ENCODE data around the gene ANAPC15.
A peak's percentile ranks its signal among the peaks of the same experiment; 100 is the strongest.

DNA sequence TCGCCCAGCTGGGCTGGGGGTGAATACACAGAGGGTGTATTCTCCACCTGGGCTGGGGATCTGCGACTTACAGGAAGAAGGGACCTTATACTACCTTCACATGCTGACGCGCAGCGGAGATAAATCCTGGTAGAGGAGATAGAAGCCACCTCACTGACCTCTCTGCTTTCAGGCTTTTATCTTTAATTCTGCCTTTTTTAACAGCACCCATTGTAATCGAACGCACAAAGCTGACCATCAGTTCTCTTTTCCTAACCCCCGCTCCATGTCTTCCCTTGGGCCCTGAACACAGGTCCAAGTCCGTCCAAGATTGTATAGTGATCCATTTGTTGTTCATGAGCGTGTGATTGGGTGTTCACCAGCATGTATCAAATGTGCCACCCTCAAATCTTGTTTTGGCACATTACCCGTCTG lies 8.7 kb downstream of the ANAPC15 start:
- TF ChIP-seq POLR2AphosphoS5 (IDR thresholded peaks at IDR 0.05) (no peak), POLR2A (IDR thresholded peaks at IDR 0.05) (no peak)
- TF ChIP-seq, protein P1, sequence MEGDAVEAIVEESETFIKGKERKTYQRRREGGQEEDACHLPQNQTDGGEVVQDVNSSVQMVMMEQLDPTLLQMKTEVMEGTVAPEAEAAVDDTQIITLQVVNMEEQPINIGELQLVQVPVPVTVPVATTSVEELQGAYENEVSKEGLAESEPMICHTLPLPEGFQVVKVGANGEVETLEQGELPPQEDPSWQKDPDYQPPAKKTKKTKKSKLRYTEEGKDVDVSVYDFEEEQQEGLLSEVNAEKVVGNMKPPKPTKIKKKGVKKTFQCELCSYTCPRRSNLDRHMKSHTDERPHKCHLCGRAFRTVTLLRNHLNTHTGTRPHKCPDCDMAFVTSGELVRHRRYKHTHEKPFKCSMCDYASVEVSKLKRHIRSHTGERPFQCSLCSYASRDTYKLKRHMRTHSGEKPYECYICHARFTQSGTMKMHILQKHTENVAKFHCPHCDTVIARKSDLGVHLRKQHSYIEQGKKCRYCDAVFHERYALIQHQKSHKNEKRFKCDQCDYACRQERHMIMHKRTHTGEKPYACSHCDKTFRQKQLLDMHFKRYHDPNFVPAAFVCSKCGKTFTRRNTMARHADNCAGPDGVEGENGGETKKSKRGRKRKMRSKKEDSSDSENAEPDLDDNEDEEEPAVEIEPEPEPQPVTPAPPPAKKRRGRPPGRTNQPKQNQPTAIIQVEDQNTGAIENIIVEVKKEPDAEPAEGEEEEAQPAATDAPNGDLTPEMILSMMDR (IDR thresholded peaks at IDR 0.05): peak in 1 of 3 donors; percentile 1
